Activated T-cell treated with anti-CD3 and anti-CD28 coated beads, Interleukin-2, amount 50 U/mL, for 24 hours (primary cell): ENCODE results near the gene WDCP.

Experiments
- DNase-seq: peaks from one replicate; pipeline ENCODE4 v3.0.0-alpha.2; 2020
- H3K27ac Mint-ChIP-seq: 2 replicates; pipeline ENCODE4 v1.8.0; 2020; ENCODE audit warnings: mild to moderate bottlenecking, mixed read lengths
- H3K27me3 Mint-ChIP-seq: 2 replicates; pipeline ENCODE4 v1.8.0; 2020; ENCODE audit warnings: mixed read lengths
- H3K36me3 Mint-ChIP-seq: 2 replicates; pipeline ENCODE4 v1.8.0; 2020; ENCODE audit warnings: low read depth, mixed read lengths
- H3K4me1 Mint-ChIP-seq: 2 replicates; pipeline ENCODE4 v1.8.0; 2020; ENCODE audit warnings: low read depth, mixed read lengths
- H3K4me3 Mint-ChIP-seq: 2 replicates; pipeline ENCODE4 v1.8.0; 2020; ENCODE audit warnings: mild to moderate bottlenecking, moderate library complexity, mixed read lengths
- H3K9me3 Mint-ChIP-seq: 2 replicates; pipeline ENCODE4 v1.8.0; 2020; ENCODE audit warnings: mixed read lengths

Gene WDCP

GRCh38 chr2:24009680-24010476 lies 37.3 kb downstream of the WDCP start, which contains the start of gene MFSD2B:
Gene MFSD2B (plus strand): TSS chr2:24010085. CDS start chr2:24010097, 12 bp downstream.
- Mint-ChIP-seq H3K27me3 (peaks cover 38% of the 10 kb centered on the region), H3K4me1 (peaks cover 3% of the 10 kb centered on the region), H3K27ac (no peak within 1 kb of the TSS), H3K4me3 (no peak within 1 kb of the TSS), H3K36me3 (no peaks in the 10 kb centered on the region), H3K9me3 (no peaks in the 10 kb centered on the region)
- no peak for DNase-seq

GRCh38 chr2:24009367-24009679 lies 37.9 kb downstream of the WDCP start:
- H3K4me1 Mint-ChIP-seq = peaks cover 3% of the 10 kb centered on the region
- no peak overlapping the region for H3K4me3 Mint-ChIP-seq
- DNase-seq = no peak
- peaks cover 38% of the 10 kb centered on the region for H3K27me3 Mint-ChIP-seq
- no peak overlapping the region for H3K27ac Mint-ChIP-seq
- no peaks in the 10 kb centered on the region for H3K36me3 Mint-ChIP-seq
- H3K9me3 Mint-ChIP-seq = no peaks in the 10 kb centered on the region

GRCh38 chr2:24008672-24009366 lies 38.4 kb downstream of the WDCP start:
- Mint-ChIP-seq H3K36me3 (no peaks in the 10 kb centered on the region), H3K4me1 (peaks cover 3% of the 10 kb centered on the region), H3K27ac (no peak overlapping the region)

GRCh38 chr2:24007693-24008092 lies 39.5 kb downstream of the WDCP start:
- Mint-ChIP-seq H3K36me3 (no peaks in the 10 kb centered on the region), H3K27ac (no peak overlapping the region), H3K9me3 (no peaks in the 10 kb centered on the region)

More at GRCh38 chr2:24008672-24009366, 38.4 kb downstream of the WDCP start:
- Mint-ChIP-seq H3K27me3 (peaks cover 38% of the 10 kb centered on the region), H3K4me3 (no peak overlapping the region), H3K9me3 (no peaks in the 10 kb centered on the region)
- no peak for DNase-seq

GRCh38 chr2:23994567-23994966 lies 52.6 kb downstream of the WDCP start:
- H3K9me3 Mint-ChIP-seq = no peaks in the 10 kb centered on the region
- peaks cover 4% of the 10 kb centered on the region for H3K36me3 Mint-ChIP-seq
- no peaks in the 10 kb centered on the region for H3K27me3 Mint-ChIP-seq
- no peak overlapping the region for H3K27ac Mint-ChIP-seq
- no peaks in the 10 kb centered on the region for H3K4me1 Mint-ChIP-seq
- no peak for DNase-seq
- no peak overlapping the region for H3K4me3 Mint-ChIP-seq

More at GRCh38 chr2:24007693-24008092, 39.5 kb downstream of the WDCP start:
- peaks cover 3% of the 10 kb centered on the region for H3K4me1 Mint-ChIP-seq
- no peak overlapping the region for H3K4me3 Mint-ChIP-seq
- peaks cover 37% of the 10 kb centered on the region for H3K27me3 Mint-ChIP-seq
- no peak for DNase-seq

GRCh38 chr2:23993736-23994269 lies 53.4 kb downstream of the WDCP start:
- no peaks in the 10 kb centered on the region for H3K9me3 Mint-ChIP-seq
- no peak overlapping the region for H3K4me3 Mint-ChIP-seq
- peaks cover 2% of the 10 kb centered on the region for H3K36me3 Mint-ChIP-seq
- no peaks in the 10 kb centered on the region for H3K27me3 Mint-ChIP-seq
- H3K27ac Mint-ChIP-seq = no peak overlapping the region
- no peak for DNase-seq
- no peaks in the 10 kb centered on the region for H3K4me1 Mint-ChIP-seq

- Mint-ChIP-seq H3K36me3 (no peaks in the 10 kb centered on the region), H3K4me1 (no peaks in the 10 kb centered on the region), H3K27ac (no peak overlapping the region), H3K4me3 (no peak overlapping the region), H3K27me3 (no peaks in the 10 kb centered on the region), H3K9me3 (no peaks in the 10 kb centered on the region)
- no peak for DNase-seq
These were observed 54.3 kb downstream of the WDCP start for GRCh38 chr2:23992931-23993330.

- Mint-ChIP-seq H3K36me3 (peaks cover 16% of the 10 kb centered on the region), H3K27ac (no peak overlapping the region), H3K9me3 (no peaks in the 10 kb centered on the region), H3K4me3 (no peak overlapping the region), H3K27me3 (no peaks in the 10 kb centered on the region), H3K4me1 (no peaks in the 10 kb centered on the region)
- DNase-seq = no peak
These were observed 58.8 kb downstream of the WDCP start for GRCh38 chr2:23988371-23988770.
